Activated CD4-positive, alpha-beta T cell treated with anti-CD3 and anti-CD28 coated beads, Interleukin-2, amount 10 ng/mL, durations not matched to agents 7 days and 5 days (primary cell): ENCODE data around the gene GOLGA6L6. TPM values are rescaled to one million over a fixed set of nuclear protein-coding genes. Genes with fewer than 3 reads are reported as not detected.
"Not testable (repeated sequence)": the region's sequence is repeated elsewhere in the genome, so short reads cannot be mapped to it uniquely, and the experiment has no call there.

ENCODE experiments used
- CTCF ChIA-PET: fragments of 350-600 bp; sonication (Branson Sonifier 250); formaldehyde crosslinking; loops from one replicate; lab custom pipeline; 2021; ENCODE audit warnings: antibody characterized with exemption; lab: Charles Lee
- POLR2A ChIA-PET: fragments of 350-600 bp; sonication (Branson Sonifier 250); formaldehyde crosslinking; loops from one replicate; lab custom pipeline; 2021; ENCODE audit warnings: antibody characterized with exemption; lab: Charles Lee
- DNase-seq: peaks from one replicate; pipeline ENCODE4 v3.0.0-alpha.2; 2020
- H3K27ac Mint-ChIP-seq: one replicate; pipeline ENCODE4 v1.8.0; 2021; ENCODE audit warnings: mild to moderate bottlenecking, moderate library complexity, mixed read lengths
- H3K27me3 Mint-ChIP-seq: one replicate; pipeline ENCODE4 v1.8.0; 2021; ENCODE audit warnings: mixed read lengths
- H3K36me3 Mint-ChIP-seq: one replicate; pipeline ENCODE4 v1.8.0; 2021; ENCODE audit warnings: low read depth, mixed read lengths
- H3K4me1 Mint-ChIP-seq: one replicate; pipeline ENCODE4 v1.8.0; 2021; ENCODE audit warnings: mixed read lengths
- H3K4me3 Mint-ChIP-seq: one replicate; pipeline ENCODE4 v1.8.0; 2021; ENCODE audit warnings: mild to moderate bottlenecking, moderate library complexity, mixed read lengths
- H3K9me3 Mint-ChIP-seq: one replicate; pipeline ENCODE4 v1.8.0; 2021; ENCODE audit warnings: mixed read lengths
- total RNA-seq, 2 experiments: library from RNA; stranded (reverse); gene quantifications; one replicate each; pipeline ENCODE4 v1.2.3, GENCODE V29; 2021

The GOLGA6L6 gene
- total RNA-seq, 2 experiments from 2014 or later: not detected

DNA sequence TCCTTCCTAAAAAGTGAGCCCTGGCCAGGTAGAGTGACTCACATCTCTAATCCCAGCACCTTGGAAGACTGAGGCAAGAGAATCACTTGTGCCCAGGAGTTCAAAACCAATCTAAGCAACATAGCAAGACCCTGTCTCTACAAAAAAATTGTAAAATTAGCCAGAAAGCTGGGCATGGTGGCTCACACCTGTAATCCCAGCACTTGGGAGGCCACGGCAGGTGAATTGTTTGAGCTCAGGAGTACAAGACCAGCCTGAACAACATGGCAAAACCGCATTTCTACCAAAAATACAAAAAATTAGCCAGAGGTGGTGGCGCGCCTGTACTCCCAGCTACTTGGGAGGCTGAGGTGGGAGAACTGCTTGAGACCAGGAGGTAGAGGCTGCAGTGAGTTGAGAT lies 49.0 kb downstream of the GOLGA6L6 start:
- H3K4me1 Mint-ChIP-seq, H3K9me3 Mint-ChIP-seq, H3K4me3 Mint-ChIP-seq, H3K27me3 Mint-ChIP-seq, CTCF ChIA-PET, POLR2A ChIA-PET, H3K27ac Mint-ChIP-seq, H3K36me3 Mint-ChIP-seq, DNase-seq: not testable (repeated sequence)

- CTCF ChIA-PET, H3K36me3 Mint-ChIP-seq, H3K4me1 Mint-ChIP-seq, POLR2A ChIA-PET, H3K9me3 Mint-ChIP-seq, H3K27ac Mint-ChIP-seq, H3K4me3 Mint-ChIP-seq, H3K27me3 Mint-ChIP-seq, DNase-seq: not testable (repeated sequence)
These were observed 52.3 kb downstream of the GOLGA6L6 start for GRCh38 chr15:20489320-20489719.
